NCI-H2107 treated with DMSO at 0.1 percent for 48 hours (cell line): ENCODE data around the gene UGGT1.

Source experiments
- DNase-seq: peaks from one replicate; lab custom pipeline; 2025; ENCODE audit not compliant: unreplicated experiment; lab: John Stamatoyannopoulos, UW

UGGT1 gene

DNA sequence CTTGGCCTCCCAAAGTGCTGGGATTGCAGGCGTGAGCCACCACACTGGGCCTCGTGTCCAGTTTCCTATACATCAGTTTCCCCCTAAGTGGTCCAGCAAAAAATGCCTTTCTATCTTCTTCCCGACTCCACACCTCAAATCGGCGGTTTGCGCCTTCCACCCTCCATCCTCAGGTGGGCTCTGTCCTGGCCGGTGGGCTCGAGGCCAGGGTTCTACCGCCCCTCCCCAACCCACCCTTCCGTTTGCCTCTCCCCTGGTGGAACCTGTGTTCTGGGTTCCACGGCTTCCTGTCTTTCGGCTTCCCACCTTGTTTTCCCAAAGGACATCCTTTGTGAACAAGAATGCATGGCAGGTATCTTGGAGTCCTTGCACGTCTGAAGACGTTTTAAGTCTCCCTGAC is 123.3 kb downstream of the UGGT1 start:
- no peak for DNase-seq

DNA sequence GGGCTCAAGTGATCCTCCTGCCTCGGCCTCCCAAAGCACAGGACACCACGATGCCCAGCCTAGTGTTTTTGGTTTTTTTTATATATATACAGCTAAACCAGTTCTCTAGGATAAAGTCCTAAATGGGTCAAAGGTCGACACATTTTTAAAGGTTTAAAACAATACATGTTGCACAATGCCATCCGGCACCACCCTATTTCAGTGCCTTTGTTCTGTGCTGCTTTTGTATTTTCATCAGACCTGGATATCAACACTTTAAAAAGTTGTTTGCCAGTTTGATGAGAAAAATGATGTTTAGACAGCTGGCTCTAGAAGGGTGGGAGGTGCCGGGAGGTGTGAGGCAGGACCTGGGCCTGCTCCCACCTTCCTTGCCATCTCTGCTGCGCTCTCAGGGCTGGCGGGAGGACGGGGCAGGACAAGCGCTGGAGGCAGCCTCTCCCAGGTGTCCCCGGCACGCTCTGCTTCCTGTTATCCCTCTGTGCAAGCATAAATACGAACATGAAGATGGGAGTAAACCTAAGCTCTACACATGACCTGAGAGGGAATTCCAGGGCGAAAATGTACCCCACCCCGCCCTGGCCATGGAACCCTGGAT is 124.0 kb downstream of the UGGT1 start:
- DNase-seq, result no peak

DNA sequence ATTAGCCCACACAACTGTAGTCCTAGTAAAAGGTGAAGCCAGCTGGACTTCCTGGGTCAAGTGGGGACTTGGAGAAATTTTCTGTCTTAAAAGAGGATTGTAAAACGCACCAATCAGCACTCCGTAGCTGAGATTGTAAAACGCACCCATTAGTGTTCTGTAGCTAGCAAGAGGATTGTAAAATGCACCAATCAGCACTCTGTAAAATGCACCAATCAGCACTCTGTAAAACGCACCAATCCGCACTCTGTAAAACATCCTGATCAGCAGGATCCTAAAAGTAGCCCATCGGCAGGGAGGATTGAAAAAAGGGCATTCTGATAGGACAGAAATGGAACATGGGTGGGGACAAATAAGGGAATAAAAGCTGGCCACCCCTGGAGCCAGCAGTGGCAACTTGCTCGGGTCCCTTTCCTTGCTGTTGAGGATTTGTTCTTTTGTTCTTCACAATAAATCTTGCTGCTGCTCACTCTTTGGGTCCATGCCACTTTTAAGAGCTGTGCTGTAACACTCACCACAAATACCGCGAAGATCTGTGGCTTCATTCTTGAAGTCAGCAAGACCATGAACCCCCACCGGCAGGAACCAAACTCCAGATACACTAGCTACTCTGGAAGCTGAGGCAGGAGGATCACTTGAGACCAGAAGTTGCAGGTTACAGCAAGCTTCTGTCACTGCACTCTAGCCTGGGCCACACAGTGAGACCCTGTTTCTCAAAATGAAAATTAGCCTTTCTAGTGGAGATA is 125.1 kb downstream of the UGGT1 start:
- DNase-seq, result no peak

DNA sequence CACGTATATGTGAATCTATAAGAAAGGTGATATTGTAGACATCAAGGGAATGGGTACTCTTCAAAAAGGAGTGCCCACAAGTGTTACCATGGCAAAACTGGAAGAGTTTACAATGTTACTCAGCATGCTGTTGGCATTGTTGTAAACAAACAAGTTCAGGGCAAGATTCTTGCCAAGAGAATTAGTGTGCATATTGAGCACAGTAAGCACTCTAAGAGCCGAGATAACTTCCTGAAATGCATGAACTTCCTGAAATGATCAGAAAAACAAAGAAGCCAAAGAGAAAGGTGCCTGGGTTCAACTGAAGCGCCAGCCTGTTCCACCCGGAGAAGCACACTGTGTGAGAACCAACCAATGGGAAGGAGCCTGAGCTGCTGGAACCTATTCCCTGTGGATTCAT is 126.7 kb downstream of the UGGT1 start:
- DNase-seq, result no peak

DNA sequence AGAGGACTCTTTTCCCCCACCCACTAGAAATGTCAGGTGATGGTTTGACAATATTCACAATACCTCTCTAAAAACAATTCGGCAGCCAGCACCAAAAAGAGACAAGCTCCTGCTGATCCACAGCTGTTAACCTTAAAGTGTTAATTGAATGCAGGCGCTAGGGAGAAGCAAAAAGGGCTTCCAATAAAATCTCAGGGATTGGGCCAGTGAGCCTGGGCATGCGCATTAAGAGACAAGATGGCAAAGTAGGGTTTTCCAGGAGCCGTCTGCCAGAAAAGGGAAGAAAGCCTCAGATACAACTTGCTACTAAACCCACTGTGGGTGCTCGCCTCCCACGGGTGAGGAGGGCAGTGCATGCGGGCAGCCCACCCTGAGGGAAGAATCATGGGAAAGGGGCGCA is 128.9 kb downstream of the UGGT1 start:
- DNase-seq, result no peak

DNA sequence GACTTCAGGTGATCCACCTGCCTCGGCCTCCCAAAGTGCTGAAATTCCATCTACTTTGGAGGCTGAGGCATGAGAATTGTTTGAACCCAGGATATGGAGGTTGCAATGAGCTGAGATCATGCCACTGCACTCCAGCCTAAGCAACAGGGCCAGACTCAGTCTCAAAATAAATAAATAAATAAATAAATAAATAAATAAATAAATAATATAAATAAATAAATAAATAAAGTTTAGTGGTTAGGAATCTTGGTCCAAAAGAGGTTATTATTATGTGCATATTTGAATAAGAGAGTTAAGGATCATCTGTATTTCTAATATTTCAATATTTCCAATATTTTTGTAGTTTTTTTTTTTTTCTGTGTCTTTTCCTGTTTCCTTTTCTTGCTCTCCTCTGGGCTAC is 136.9 kb downstream of the UGGT1 start:
- no peak for DNase-seq

DNA sequence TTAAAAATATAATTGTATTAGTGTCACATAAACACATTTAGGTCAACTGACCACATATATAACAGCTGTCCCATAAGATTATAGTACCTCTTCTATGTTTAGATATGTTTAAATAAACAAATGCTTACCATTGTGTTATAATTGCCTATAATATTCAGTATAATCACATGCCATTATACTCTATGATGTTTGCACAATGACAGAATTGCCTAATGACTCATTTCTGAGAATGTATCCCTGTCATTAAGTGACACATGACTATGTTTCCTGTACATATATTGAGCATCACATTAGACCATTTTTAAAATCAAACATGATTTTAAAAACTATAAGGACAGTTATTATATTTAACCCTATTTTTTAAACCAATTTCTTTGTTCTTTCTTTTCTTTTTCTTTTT is 137.9 kb downstream of the UGGT1 start:
- no peak for DNase-seq

DNA sequence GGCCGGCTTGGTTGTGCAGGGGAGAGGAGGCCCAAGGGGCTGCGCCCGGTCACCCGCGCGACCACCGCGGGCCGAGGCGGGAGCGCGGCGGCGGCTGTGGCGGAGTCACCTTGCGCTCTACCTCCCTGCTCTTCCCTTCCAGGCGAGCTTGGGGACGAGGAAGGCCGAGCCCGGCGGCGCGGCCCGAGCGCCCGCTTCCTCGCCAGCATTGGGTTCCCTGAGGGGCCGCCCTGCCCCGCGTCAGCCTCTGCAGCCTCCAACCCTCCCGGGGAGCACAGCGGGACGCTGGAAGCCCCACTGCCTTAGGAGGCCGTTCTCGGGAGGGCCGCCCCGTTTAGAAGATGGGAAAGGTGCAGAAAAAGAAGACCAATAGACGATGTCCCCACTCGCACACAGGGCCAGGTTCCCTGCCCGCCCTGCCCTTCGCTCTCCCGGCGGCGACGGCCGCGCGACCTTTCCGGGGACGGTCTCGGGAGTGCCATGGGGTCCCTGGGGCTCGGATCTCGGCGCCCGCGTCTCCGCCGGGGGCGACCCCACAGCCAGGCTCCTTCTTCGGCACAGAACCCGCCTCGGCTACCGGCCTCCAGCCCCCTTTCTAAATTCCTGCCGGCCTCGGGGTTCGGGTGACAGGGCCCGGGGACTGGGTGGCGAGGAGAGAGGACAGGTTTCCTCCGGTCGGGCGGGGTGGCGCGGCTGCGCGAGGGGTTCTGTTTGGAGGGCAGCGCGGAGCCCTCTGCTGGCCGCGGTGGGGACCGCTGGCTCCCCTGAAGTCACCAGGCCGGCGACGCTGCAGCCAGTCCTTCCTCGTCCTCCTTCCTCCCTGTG is 142.2 kb downstream of the UGGT1 start:
- peak; percentile 50 for DNase-seq

DNA sequence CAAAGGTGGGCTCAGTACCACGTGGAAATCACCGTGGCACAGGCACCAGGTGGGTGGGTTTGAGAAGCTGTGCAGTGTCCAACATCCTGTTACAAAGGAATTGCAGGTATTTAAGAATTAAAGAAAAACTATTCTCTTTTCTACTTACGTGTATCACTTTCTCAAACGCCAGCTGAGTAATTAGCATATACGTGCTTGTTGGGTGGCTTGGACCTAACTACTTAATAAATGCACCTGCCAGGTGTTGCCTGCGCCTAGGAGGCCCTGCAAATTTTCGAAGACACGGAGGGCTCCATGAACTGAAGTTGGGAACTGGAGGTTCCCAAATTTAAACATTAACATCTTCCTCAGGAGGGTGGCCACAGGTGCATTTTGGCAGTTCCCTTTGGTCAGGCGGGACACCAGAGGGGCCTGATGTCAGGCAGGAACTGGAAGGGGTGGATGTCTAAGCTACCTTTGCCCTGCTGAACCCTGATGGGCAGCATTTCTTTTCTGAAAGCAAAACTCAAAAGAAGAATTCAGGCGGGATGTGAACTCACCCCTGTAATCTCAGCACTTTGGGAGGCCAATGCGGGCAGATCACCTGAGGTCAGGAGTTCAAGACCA is 142.9 kb downstream of the UGGT1 start:
- DNase-seq, result no peak

DNA sequence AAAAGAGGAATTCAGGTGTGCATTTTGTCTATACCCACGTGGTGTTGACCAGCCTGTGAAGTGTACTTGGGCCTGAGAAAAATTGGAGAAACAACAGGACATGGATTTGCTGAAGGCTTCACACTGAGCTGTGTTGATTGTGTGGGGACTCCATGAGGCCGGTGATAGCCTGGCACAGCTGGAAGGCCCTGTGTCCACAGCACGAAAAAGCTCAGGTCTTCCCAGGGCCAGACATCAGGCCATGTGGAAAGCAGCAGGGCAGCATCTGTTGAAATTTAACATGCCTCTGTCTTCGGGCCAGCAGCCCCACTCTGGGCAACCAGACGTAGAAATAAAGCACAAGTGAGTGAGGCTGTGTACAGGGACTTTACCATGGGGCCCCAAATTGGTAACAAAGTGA is 143.6 kb downstream of the UGGT1 start:
- DNase-seq, result no peak

DNA sequence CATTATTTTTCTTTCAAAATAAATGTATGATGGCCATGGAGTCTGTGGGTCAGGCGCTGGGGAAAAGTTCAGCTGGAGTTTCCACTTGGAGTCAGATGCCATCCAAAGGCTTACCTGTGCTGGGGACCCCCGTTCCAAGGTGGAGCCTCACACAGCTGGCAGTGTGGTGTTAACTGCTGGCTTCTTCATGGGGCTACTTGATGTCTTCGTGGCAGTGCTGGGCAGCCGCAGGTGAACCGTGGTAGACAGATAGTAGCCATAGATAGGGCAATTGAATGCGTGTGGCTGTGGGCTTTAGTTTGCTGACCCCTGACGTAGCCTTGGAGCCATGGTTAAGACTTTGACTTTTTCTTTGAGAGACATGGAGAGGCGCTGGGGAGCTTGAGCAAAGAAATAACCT is 144.6 kb downstream of the UGGT1 start:
- DNase-seq, result no peak

DNA sequence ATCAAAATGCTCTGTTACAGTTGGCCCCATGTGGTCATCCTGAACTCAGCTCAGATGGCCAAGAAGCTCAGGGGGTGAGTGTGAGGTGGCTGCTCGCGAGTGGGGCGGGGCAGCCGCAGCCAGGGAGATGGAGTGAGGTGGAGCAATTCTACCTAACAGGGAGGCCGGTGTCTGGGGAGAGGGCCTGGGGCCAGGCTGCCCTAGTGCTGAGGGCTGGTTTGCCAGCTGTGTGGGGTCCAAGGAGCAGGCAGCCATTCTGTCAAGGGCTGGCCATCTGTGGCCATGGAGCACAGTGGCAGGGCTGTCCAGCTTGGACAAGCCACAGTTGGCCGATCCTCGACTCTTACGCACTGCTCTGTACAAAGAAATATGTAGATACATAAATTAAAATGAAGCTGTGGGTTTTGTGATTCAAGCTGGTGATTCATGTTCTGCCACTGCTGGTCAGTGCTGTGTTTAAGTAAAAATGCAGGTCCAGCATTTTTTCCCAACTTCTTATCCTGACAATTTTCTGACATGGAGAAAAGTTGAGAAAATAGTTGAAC is 145.6 kb downstream of the UGGT1 start:
- no peak for DNase-seq

DNA sequence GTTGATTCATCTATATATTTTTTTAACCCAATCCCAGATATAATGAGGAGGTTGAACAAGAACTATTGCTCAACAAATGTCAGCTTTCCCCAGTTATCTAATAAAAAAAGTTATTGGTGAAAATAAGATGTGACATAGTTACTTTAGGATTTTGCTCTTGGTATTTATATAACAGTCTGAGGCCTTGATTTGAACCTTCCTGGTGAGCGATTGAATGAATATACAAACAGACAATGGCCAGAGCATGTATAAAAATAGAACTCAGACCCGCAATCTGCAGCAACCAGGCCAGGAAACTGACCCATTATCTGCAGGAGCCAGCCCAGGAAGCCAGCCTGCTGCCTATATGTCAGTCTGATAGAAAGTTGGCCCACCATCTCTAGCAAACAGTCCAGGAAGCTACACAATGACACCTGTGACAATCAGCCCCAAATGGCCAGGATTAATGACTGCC is 146.1 kb downstream of the UGGT1 start:
- DNase-seq, result no peak

DNA sequence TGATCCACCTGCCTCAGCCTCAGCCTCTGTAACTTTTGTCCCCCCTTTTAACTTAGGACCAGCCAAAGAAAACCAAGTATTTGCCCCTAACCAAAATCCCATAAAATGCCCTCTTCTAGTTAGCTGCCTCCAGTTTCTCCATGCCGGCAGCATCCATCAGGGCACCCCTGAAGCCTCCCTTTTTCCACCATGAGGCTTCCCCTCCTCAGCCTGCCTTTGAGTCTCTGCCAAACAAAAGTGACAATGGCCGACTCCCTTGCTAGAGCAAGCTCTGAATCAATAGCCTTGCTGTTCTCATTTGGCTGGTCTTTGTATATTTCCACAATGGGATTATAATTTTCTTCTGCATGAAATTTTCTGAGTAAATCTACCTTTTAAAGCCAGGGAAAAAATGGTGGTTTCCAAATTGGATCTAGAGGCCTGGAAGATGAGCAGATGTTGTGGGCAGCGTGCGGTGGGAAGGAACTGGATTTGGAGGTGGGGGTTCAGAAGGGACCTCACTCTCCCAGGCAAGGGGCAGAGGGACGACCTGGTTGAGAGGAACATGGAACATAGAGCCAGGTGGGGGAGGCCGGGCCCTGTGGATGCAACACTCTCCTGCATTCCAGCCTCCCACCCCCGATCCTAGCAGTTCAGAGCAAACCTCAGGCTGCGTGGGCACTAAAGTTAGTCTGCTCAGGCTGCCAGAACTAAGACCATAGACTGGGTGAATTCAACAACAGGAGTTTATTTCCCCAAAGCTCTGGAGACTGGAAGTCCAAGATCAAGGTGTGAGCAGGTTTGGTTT is 147.1 kb downstream of the UGGT1 start:
- no peak for DNase-seq

DNA sequence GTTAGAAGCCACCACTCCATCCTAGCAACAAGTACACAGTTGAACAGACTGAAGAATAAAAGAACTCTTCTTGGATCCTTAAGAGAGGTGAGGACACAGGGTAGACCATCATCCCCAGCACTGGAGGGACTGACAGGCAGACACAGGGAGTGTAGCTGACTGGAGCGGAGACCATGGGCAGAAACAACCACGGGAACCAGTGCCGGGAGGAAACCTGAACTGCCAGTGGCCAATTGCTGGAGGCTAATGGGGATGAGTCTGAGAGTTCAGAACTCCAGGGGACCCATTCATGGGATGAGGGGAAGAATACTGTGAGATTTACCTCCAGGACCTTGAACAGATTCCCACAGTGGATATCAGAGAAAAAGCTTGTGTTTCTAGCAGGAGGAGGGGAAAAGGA is 150.9 kb downstream of the UGGT1 start:
- DNase-seq, result no peak
